ENCODE measurements around the gene CADPS.

DNA sequence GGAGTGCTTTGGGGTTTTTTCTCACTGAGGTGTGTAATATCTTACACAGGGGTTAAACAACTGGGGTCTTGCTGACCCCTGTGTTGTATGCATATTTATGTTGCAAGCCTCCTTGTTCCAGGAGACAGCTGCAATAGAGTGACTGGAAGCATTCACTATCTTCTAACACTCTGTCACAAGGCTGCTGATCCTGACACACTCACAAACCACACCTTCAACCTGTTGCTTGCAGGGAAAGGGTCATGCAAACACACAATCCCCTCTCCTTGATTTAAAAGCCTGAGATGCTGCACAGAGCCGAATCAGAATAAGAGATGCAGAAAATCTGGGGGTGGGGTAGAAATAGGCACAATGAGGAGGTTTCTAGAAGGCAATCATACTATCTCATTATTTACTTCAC, 197.3 kb downstream of the CADPS start:
- TF ChIP-seq, protein P1, sequence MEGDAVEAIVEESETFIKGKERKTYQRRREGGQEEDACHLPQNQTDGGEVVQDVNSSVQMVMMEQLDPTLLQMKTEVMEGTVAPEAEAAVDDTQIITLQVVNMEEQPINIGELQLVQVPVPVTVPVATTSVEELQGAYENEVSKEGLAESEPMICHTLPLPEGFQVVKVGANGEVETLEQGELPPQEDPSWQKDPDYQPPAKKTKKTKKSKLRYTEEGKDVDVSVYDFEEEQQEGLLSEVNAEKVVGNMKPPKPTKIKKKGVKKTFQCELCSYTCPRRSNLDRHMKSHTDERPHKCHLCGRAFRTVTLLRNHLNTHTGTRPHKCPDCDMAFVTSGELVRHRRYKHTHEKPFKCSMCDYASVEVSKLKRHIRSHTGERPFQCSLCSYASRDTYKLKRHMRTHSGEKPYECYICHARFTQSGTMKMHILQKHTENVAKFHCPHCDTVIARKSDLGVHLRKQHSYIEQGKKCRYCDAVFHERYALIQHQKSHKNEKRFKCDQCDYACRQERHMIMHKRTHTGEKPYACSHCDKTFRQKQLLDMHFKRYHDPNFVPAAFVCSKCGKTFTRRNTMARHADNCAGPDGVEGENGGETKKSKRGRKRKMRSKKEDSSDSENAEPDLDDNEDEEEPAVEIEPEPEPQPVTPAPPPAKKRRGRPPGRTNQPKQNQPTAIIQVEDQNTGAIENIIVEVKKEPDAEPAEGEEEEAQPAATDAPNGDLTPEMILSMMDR (IDR thresholded peaks at IDR 0.05 in 8 of 11, conservative IDR thresholded peaks at IDR 0.05 in 3 of 11) = no peak
- no peak for TF ChIP-seq POLR2AphosphoS5 (IDR thresholded peaks at IDR 0.05)
